Stimulated activated CD8-positive, alpha-beta memory T cell treated with anti-CD3 and anti-CD28 coated beads, Interleukin-15, amount 100 ng/mL, for 24 hours (primary cell): ENCODE measurements around the gene SPAG7.

Experiments
- DNase-seq: peaks from one replicate; pipeline ENCODE4 v3.0.0-alpha.2; 2020; ENCODE audit warnings: low read depth

Gene SPAG7

GRCh38 chr17:4950075-4950745, 17.4 kb downstream of the SPAG7 start:
- no peak for DNase-seq

GRCh38 chr17:4949321-4950074, 18.1 kb downstream of the SPAG7 start:
- peak; percentile 47 for DNase-seq

- DNase-seq = peak; percentile 53
These were observed 18.7 kb downstream of the SPAG7 start for GRCh38 chr17:4948931-4949320.

- peak; percentile 65 for DNase-seq
These were observed 19.3 kb downstream of the SPAG7 start, which contains the start of gene PFN1 for GRCh38 chr17:4948166-4948930. Gene PFN1 (minus strand): TSS chr17:4948530. CDS start chr17:4948394, 136 bp downstream.

GRCh38 chr17:4947411-4948165, 20.0 kb downstream of the SPAG7 start:
- peak; percentile 53 for DNase-seq

- no peak for DNase-seq
These were observed 20.6 kb downstream of the SPAG7 start for GRCh38 chr17:4947010-4947410.

GRCh38 chr17:4946312-4946976, 21.2 kb downstream of the SPAG7 start:
- no peak for DNase-seq

GRCh38 chr17:4945944-4946280, 21.7 kb downstream of the SPAG7 start:
- DNase-seq = no peak

GRCh38 chr17:4945176-4945943, 22.3 kb downstream of the SPAG7 start:
- DNase-seq = peak; percentile 51

GRCh38 chr17:4944554-4945175, 23.0 kb downstream of the SPAG7 start:
- DNase-seq = no peak

- no peak for DNase-seq
These were observed 23.5 kb downstream of the SPAG7 start for GRCh38 chr17:4944163-4944553.

- no peak for DNase-seq
These were observed 24.7 kb downstream of the SPAG7 start for GRCh38 chr17:4942760-4943508.

- no peak for DNase-seq
These were observed 26.4 kb downstream of the SPAG7 start for GRCh38 chr17:4941319-4941610.

GRCh38 chr17:4940555-4941318, 26.9 kb downstream of the SPAG7 start:
- DNase-seq = no peak

- peak; percentile 78 for DNase-seq
These were observed 27.6 kb downstream of the SPAG7 start, which contains the start of the genes RNF167 and SLC25A11 for GRCh38 chr17:4939796-4940554. Gene RNF167 (plus strand): TSS chr17:4940268. CDS start chr17:4940910, 642 bp downstream. Gene SLC25A11 (minus strand): TSS chr17:4940046. CDS start chr17:4939910, 136 bp downstream.

- no peak for DNase-seq
These were observed 28.1 kb downstream of the SPAG7 start for GRCh38 chr17:4939546-4939795.

- DNase-seq = no peak
These were observed 28.7 kb downstream of the SPAG7 start for GRCh38 chr17:4938688-4939545.
